Measurements from ENCODE around the gene APOL5.
"Not testable (repeated sequence)": the region's sequence is repeated elsewhere in the genome, so short reads cannot be mapped to it uniquely, and the experiment has no call there.

Gene APOL5

DNA sequence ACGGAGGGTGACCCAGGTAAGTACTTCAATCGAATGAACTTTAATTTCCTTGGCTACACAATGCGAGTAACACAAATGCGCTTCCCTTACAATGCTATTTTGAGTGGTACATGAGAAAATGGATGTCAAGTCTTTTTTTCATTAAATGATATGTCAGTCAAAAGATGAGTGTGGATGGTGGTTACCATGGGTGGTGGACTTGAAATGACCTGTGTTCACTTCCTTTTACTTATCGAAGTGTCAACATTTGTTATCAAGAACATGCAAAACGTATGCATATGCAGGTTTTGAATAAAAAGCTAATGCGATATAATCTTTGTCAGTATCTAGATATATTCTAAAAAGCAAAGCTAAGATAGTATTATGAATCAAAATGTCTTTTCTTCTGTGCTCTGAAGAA is 8.8 kb upstream of the APOL5 start:
- no peak for DNase-seq (ENCODE audit: low spot score)

DNA sequence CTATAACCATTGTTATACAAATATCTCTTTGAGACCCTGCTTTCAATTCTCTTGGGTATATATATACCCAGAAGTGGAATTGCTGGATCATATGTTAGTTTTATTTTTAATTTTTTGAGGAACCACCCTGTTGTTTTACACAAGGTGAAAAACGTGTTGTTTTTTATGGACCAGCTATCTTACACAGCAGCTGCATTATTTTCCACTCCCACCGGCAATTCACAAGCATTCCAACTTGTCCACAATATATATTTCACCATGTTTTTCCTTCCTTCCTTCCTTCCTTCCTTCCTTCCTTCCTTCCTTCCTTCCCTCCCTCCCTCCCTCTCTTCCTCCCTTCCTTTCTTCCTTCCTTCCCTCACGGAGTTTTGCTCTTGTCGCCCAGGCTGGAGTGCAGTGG is 6.3 kb upstream of the APOL5 start:
- DNase-seq (ENCODE audit: low spot score), result no peak

DNA sequence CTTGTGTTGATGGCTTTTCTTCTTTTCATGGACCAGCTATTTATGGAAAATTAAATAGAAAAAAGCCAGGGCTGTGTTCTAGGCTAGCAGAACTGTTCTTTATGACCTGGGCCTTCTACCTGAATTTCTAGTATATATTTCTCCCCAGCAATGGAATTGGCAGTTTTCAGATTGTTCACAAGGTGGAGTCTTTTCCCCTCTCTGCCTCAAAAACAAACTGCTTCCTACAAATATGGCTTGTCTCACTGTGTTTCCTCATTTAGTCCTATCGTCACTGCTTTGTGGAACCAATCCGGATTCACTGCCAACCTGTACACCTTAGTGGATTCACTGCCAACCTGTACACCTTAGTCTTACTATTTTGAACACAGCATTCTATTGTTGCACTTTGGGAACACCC is 5.0 kb upstream of the APOL5 start:
- no peak for DNase-seq (ENCODE audit: low spot score)

DNA sequence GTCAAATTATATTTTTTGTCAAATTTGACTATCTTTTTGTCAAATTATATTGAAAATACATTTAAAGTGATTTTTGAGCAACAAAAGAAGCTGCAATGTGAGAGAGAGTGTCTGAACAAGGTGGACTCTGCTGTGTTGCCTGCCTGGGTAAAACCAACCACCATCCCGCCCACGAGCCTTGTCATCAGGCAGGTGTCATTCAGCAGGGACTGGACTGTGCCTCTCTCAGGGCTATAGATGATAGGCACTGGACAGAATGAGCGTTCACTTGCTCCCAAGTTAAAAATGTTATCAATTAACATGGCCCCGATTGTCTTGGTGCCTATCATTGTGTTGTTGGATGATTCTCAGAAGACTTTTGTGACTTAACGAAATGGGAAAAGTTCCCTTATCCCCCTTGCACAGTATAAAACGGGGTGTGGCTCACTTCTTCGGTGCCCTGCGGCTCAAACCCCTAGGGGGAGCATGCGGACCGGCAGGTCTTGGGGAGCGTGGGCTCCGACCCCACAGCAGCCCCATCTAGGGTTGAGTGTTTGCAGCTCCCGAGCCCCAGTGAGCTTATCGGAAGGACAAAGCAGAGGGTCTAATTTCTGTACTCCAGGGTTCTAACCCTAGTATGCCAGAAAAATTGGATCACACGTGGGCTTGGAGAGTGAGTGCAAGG is 1.7 kb downstream of the APOL5 start:
- no peak for DNase-seq (ENCODE audit: low spot score)

DNA sequence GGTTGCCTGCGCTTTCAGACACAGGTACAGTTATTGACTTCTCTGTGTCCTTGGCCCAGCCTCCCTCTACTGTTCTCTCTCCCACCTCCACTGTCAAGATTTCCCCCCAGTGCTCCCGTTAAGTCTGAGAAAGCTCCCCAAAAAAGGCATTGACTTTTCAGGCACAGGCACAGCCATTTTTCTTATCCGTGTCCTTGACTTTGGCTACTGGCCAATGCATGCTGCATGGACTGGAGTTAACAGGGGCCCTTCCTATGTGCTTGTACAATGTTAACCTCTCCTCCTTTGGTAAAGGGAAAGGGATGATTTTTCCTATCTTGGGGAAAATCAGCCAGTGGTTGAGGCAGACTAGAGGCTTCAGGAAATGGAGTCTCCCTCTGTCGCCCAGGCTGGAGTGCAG is 4.3 kb downstream of the APOL5 start:
- DNase-seq (ENCODE audit: low spot score), result no peak

DNA sequence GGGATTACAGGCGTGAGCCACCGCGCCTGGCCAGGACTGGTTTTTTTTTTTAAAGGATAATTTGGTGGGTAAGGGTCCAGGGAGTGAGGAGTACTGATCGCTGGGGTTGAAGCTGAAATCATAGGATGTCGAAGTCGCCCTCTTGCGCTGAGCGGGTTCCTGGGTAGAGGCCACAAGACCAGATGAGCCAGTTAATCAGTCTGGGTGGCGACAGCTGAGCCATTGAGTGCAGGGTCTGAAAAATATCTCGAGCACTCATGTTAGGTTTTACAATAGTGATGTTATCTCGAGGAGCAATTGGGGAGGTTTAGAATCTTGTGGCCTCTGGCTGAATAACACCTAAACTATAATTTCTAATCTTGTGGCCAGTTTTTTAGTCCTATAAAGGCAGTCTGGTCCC is 7.8 kb downstream of the APOL5 start:
- peak; percentile 47 for DNase-seq (ENCODE audit: low spot score)

DNA sequence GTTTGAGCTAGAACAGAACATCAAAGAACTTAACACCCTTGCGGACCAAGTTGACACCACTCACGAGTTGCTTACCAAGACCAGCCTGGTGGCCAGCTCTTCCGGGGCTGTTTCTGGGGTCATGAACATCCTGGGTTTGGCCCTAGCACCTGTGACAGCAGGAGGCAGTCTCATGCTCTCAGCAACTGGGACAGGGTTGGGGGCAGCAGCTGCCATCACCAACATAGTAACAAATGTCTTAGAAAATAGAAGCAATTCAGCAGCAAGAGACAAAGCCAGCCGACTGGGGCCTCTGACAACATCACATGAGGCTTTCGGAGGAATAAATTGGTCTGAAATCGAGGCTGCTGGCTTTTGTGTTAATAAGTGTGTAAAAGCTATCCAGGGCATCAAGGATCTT is 8.7 kb downstream of the APOL5 start:
- no peak for DNase-seq (ENCODE audit: low spot score)

DNA sequence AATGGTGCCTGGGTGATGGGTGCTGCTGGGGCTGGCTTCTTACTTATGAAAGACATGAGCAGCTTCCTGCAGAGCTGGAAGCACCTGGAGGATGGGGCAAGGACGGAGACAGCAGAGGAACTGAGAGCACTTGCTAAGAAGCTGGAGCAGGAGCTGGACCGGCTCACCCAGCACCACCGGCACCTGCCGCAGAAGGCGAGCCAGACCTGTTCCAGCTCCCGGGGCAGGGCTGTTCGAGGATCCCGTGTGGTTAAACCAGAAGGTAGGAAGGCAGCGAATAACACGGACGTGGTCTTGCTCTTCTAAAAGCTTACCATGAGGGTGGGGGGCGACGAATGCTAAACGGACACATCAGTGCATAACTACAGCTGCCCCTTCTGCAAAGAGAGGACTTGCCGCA is 9.3 kb downstream of the APOL5 start:
- no peak for DNase-seq (ENCODE audit: low spot score)

DNA sequence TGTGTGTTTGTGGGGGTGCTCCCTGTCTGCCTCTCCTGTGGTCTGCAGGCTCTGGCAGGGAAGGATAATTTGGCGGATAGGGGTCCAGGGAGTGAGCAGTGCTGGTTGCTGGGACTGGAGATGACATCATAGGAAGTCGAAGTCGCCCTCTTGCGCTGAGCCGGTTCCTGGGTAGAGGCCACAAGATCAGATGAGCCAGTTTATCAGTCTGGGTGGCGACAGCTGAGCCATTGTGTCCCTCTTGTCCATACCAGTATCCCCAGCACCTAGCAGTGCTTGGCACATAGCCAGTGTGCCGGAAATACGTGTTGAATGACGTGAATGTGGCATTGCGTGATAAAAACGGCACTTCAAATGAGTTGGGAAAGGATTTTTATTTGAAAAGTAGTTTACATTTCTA is 9.8 kb downstream of the APOL5 start:
- DNase-seq (ENCODE audit: low spot score), result no peak

DNA sequence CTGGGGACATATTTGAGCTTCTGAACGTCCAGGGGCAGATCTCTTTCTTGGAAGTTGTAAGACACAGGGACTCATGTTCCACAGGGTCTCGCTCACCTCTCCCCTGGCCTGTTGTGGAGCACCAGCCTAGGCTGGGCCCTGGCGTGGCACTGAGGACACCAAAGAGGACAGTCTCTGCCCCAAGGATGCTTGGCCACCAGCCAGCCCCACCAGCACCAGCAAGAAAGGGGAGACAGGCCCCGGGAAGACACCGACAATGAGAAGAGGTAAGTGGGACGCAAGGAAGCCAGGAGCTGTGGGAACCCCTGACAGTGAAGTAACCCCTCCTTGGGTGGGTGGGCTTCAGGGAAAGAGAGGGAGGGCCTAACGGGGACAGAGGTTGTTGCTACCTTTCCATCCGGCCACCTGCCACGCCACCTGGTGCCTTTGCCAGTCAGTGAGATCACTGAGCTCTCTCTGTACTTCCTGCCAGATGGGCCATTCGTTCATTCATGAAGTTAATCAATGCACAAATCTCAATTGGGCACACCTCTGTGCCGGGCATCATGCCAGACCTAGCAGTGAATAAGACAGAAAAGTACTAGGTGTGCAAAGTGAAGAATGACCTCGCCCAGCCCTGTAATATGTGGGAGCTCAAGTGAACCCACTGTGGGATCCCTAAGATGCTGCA is 11.1 kb downstream of the APOL5 start:
- DNase-seq (ENCODE audit: low spot score), result no peak

DNA sequence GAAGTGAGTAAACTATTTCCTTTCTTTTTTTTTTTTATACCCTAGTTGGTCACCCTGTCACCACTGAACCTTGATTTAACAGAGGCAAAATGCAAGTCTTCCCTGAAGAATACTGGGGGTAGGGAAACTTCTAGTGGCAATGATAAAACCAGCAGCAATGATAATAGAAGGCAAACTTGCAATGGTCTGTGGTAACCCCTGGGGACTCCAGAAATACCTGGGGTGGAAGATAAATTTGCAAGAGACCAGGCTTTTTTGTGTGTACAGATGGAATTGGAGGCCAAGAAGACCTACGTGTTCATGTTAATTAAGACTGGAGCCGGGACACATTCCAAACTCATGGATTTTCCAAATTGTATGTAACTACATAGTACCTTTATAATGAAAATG is 11.6 kb downstream of the APOL5 start:
- DNase-seq (ENCODE audit: low spot score), result no peak

DNA sequence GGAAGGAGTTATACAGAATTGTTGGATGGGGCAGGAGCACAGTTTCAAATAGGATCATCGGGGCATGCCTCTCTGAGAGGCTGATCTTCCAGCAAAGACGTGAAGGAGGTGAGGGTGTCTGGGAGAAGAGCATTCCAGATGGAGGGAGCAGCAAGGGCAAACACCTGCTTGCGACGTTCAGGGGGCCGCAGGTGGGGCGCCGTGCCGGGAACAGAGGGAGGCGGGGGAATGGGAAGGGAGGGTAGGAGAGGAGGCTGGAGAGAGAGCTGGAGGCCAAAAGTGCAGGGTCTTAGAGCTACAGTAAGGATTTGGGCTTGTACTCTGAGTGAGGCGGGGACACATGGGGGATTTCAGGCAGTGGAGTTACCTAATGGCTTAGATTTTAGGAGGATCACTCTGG is 13.6 kb downstream of the APOL5 start:
- DNase-seq (ENCODE audit: low spot score), result no peak

DNA sequence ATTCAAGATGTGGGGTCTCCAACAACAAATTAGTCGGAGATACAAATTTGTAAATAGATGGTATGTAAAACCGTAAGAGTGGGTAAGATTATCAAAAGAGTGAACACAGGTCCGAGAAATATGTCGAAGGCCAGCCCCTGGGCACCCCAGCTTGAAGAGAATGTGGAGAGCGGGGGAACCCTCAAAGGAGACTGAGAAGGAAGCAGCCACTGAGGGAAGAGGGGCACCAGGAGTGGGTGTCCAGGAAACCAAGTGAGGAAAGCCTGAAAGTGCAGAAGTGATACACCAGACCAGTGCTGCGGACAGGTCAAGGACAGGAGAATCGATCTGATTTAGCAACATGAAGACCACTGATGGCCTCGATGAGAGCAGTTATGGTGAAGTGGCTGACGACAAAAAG is 14.4 kb downstream of the APOL5 start:
- no peak for DNase-seq (ENCODE audit: low spot score)

DNA sequence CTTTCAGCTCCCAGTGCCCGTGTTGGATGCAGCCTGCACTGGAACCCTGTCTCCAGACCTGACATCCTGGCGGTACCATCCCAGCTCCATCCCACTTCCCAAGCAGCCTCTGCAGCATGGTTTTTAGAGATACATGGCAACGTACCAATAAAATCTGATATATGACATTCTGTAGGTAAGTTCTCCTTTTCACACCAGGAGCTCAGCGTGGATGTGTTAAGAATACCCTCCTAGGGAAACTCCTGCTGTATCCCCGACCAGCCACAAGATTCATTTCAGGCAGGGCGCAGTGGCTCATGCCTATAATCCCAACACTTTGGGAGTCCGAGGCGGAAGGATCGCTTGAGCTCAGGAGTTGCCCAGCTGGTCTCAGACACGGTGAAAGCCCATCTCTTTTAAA is 15.4 kb downstream of the APOL5 start:
- no peak for DNase-seq (ENCODE audit: low spot score)

DNA sequence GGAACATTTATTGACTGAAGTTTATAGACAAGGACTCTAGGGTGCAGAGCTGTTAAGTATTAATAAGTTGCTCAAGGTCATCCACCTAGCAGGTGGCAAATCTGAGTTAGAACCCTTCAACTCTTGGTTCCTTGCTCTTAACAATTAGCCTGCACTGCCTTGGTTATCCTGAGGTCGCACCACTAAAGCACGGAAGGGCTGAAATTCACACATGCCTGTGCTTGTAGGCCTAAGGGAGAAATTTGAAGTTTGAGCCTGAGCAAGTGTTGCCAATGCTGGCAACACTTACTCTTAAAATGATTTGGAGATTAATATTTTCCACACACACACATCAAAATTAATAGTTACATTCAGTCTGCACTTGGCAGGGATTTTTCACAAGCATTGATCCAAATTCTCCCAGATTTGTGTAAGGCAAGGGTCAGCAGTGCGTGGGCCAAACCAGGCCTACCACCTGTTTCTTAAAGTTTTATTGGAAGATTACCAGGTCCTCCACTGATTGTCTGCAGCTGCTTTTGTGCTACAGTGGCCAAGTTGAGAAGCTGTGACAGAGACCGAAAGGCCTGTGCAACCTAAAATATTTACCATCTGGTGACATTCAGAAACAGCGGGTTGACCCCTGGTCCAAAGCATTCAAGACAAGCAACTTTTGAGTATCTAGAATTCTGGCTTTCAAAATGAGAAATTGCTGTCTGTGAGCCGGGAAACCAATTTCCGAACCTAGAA is 16.3 kb downstream of the APOL5 start:
- no peak for DNase-seq (ENCODE audit: low spot score)

DNA sequence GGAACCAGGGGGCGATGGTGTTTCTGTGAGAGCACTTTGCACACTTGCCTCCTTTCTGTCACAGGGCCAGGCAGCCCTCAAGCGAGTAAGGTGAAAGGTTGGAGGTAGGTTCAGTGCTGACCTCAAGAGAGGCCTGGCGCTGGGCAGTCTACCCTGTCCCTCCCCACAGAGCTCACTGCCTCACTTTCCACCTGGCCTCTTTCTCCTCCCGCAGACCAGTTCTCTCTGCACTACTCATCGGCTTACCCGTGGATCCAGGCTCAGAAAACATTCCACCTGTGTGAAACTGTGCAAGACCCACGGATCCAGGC is 16.8 kb downstream of the APOL5 start:
- no peak for DNase-seq (ENCODE audit: low spot score)

DNA sequence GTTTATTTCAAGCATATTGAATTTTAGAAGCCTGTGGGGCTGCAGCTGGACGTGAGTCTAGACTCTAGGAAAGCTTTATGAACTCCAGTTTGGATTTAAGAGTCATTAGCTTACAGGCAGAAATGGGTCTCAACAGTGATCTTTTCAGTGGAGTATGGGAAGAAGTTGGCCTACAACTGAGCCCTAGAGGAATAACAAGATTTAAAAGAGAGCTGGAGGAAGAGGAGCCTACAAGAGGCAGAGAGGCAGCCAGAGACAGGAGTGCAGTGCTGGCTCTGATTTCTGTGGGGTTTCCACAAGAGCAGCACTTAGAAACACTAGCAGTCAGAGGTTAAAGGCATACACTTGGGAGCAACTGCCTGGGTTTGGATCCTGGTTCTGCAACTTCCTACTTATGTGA is 17.9 kb downstream of the APOL5 start:
- no peak for DNase-seq (ENCODE audit: low spot score)

DNA sequence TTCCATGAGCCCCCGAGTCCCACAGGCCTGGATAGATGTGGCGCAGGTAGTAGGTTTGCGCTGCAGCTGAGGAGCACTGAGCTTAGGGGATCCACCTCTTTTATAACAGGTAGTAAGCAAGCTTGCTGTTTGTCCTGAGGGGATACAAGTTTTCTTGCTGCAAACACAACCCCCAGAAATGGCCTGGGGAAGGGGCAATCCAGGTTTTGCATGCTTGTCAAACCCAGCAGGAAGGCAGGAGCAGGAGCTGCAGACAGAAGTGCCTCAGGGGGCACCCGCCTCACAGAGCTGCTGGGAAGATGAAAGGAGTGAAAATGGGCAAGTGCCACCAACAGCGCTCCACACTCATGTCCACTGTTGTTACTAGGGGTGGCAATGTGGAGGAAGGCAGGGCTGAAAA is 18.5 kb downstream of the APOL5 start:
- DNase-seq (ENCODE audit: low spot score), result no peak

DNA sequence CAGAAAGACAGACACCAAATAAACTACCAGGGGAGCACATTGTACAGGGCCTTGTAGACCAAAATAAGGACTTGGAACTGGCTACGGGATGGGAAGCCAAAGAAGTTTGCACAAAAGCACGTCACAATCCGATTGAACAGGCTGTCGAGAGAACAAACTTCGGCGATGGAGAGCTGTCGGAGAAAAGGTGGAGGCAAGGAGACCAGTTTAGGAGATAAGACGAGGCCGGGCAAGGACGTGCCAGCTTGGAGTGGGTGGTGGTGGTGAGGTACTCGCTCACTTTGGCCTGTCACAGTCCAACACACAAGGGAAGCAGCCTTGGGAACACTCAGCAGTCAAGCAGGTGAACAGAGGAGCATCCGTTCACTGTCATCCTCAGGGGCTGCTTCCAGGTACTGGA is 19.0 kb downstream of the APOL5 start:
- no peak for DNase-seq (ENCODE audit: low spot score)

DNA sequence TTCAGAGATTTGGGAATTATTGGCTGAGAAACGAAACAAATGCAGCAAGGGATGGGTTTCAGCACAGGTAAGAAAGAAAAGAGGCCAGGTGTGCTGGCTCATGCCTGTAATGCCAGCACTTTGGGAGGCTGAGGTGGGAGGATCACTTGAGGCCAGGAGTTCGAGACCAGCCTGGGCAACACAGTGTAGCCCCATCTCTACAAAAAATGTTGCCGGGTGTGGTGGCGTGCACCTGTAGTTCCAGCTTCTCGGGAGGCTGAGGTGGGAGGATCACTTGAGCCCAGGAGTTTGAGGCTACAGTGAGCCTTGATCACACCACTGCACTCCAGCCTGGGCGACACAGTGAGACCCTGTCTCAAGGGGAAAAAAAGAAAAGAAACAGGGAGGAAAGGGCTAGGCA is 20.2 kb downstream of the APOL5 start:
- DNase-seq (ENCODE audit: low spot score), result not testable (repeated sequence)

DNA sequence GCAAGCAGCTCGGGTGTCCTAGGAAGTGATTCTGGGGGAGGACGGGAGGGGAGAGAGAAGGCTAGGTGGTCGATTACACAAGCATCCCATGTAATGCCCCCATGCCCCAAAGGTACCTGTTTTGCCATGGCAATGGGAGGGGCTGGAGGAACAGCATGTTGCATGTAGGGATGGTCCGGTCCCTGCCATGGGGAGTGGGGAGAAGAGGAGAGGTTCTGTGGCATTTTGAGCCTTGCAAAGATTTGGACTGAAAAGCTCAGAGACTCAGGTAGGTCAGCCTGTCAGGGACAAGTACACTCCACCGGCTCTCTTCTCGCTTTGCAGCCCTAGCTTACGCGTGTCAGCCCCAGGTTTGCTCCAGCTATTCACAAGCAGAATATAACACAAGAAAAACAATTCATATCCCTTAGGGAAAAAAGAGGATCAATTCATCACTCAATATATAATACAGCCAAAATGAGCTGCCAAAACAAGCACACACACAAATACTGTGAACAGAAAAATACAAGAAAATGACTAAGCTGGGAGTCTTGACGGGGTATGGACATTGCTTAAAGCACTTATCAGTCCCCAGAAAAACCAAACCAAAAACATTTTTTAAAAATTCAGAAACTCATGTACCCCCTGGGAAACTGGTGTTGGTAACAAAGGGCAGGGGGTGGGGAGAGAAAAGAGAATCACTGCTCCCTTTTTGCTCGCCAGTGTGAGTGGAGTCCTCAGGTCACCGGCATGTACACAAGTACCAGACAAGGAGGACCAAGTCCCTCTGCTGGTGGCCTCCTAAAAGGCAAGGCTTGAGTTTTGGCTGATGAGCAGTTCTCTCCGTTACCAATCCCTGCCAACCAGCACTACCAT is 21.6 kb downstream of the APOL5 start:
- DNase-seq (ENCODE audit: low spot score), result no peak

DNA sequence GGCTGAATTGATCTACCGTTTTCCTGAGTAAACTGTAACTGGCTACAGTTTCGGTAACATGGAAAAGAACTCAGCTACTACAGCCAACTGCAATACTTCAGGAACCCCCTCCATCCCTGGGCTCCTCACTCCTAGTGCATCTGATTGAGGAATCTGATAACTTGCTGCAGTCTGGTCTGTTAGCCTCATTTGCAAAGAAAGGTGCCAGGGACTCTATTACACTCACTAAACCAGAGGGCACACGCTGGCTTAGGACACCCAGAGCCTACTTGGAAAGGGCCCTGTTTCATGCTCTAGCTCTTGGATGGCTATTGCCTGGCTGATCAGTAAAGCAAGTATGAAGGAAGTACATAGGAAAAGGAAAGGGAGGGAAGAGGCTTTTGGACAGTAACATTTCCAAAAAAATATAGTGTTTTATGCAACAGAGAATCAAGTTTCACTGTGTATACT is 22.3 kb downstream of the APOL5 start:
- DNase-seq (ENCODE audit: low spot score), result no peak
